GM21447 (cell line): ENCODE data around the gene CCDC134.
"Not testable (repeated sequence)": the region's sequence is repeated elsewhere in the genome, so short reads cannot be mapped to it uniquely, and the experiment has no call there.

Experiments
- ATAC-seq: cut with Tn5 transposase; IDR thresholded peaks from one replicate; pipeline ENCODE4 v1.9.1; 2021; ENCODE audit not compliant: unreplicated experiment

CCDC134 gene

DNA sequence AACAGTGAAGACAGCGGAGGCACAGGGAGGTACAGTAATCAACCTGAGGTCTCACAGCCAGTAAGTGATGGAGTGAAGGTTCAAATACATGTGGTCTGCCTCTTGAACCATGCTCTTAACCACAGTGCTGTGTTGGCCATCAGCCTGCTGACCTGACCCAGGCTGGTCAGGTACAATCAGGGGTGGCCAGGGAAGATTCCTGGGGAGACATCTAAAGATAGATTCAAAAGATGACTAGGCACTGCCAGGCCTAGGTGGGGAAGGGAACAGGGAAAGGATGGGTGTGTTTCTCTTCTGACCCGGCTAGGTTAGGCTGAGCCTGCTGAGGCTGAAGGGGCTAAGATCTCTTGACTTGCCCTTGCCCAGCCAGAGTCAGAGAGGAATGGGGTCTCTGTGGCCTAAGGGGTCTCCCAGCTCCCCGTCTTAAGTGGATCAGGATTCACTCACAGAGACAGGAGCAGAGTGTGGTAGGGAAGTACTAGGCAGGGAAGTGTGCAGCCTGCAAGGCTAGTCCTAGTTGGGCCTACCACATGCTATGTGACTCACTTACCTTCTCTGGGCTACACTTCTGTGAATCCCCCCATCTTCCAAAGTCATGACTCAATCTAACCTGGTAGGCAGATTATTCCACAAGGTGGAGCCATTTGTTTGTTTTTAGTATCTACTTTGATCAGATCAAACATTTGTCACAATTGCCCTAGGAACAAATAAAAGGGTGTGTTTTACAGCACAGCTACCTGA lies 22.0 kb downstream of the CCDC134 start:
- no peak for ATAC-seq

DNA sequence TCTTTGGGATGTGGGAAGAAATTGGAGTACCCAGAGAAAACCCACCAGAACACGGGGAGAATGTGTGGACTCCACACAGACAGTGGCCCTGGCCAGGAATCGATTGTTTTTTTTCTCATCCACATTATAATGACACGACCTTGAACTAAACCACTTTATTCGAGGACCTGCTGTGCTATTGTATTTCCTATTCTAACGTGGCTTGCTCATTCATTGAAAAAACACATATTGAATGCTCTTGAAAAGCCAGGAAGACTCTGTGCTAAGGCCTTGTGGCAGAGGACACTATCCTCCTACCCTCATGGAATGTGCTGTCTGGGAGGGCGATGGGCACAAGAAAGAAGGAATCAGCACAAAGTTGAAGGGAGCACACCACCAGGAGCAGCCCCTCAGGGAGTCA lies 23.3 kb downstream of the CCDC134 start:
- ATAC-seq = no peak

DNA sequence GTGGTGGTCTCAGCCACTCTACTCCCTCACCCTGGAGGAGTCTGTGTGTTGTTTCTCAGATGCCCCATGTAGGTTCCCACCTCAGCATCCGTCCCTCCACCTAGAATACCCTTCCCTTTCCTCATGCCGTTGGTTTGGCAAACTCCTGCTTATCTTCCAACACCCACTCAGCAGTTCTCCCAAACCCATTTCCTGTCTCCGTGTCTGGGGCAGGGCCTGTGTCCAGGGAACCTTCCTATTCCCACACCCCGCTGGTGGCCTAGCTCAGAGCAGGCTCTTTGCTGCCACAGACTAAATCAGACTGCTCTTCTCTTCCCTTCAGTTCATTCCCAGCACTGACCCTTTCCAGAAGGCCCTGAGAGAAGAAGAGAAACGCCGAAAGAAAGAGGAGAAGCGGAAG lies 24.9 kb downstream of the CCDC134 start:
- no peak for ATAC-seq

- no peak for ATAC-seq
These were observed 25.5 kb downstream of the CCDC134 start for GRCh38 chr22:41826021-41826420.

DNA sequence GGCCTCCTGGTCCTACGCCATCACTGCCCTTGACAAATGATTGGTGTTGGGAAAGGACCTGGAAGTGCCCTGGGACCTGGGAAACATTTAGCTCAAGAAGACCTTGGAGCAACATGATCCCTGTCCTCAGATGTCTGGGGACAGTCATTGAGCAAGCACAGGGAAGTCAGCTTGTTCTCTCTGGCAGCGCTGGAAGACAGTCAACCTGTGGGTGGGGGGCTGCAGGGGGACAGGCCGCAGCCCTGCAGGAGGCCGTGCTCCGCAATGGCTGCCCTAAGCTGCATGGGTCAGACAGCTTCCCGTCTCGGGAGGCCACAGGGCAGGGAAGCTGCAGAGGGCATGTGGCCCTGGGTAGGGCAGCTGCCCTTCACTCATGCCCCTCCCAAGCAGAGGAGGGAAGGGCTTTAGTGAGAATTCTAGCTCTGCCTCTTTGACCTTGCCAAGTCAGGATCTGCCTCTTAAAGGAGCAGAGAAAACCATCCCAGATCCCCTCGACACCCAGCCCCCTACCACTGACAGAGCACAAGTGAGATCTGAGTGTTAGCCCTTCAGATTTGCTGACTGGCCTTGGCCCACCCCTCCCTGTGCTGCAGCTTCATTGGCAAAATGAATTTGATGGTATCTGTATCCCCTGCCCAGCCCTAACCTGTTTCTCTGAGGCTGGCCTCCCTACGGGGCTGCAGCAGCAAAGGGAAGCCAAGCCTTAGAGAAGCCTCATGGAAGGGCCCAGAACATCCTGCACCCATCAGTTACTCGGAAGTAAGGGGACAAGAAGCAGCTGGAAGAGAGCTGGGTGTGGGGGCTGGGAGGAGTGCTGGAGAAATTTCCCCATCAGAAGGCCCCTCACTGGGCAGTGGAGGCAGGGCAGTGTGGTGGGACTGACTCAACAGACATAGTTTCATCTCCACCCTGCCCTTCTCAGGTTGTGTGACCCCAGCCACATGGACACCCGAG lies 26.2 kb downstream of the CCDC134 start:
- no peak for ATAC-seq

GRCh38 chr22:41827671-41828070 lies 27.2 kb downstream of the CCDC134 start:
- no peak for ATAC-seq

DNA sequence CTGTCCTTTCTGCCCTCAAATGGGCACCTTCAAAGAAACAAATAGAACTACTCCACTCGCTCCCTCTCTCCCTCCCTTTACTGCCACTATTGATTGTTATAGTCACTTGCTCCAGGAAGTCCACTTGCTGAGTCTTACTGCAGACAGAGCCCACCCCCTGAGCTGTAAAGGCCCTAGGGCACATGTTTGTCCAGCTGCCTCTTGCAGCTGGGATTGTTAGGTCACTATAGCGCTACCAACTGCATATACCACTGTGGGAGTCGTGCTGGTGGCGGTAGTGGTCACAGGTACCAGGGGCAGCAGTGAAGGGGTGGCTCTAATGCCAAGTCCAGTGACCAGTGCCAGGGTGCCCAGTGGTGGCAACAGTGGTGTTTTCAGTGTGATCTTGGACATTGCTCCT lies 28.0 kb downstream of the CCDC134 start:
- no peak for ATAC-seq

DNA sequence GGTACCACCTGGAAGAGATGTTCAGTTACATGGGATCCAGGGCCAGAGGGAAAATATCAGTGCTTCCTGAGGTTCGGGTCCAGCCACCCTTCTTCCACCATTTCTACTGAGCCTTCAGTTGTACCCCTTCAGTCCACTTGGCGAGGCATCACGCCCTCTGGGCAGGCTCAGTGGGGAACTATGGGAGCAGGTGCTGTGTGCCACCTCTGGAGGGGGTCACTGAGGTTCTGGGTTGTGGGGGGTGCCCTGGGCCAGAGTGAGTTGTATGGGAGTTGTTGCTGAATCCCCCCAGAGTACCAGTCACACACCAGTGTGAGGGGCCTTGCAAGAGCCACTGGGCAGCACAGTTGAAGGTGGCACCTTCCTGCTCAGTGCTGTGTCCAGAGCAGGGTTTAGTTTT lies 29.7 kb downstream of the CCDC134 start:
- no peak for ATAC-seq

DNA sequence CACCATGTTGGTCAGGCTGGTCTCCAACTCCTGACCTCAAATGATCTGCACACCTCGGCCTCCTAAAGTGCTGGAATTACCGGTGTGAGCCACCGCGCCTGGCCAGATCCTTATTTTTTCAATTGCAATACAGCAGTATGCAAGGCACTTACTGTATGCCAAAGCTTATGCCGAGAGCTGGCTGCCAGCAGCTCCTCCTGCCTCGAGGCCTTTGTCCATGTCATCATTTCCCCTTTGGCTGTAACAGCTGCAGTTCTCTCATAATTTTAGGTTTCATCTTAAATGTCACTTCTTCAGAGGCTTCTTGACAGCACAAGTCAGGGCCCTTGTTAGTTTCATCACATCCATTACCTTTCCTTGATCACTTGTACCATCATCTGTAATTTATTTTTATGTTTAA lies 30.9 kb downstream of the CCDC134 start:
- ATAC-seq = no peak

DNA sequence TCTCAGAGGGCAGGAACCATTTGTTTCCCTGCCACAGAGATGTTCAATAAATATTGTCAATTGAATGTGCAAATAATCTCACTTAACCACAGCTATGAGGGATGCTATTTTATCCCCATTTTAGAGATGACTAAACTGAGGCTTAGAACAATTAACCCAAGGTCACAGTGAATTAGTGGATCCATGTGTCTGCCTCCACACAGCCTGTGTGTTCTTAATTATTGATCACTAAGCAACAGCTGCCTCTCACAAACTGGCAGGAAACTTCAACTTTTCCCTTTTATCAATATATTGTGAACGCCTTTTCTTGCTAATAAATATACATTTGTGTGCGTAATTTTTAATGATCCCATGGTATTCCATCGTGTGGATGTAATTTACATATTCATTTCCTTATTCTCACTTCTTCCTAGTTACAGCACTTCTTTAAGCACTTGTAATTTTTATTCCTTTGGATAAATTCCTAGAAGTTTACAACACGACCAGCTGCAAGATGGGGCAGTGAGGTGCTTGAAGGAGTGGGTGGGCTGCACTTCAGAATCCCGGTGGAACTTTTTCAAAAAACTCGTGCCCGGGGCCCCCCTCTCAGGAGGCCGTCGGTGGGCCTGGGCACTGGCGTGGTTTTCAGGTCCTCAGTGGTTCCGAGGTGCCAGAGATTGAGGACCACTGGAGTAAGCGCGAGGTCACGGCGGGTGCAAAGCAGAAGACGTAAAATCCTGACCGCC lies 31.5 kb downstream of the CCDC134 start:
- no peak for ATAC-seq

- peak; percentile 87 for ATAC-seq
These were observed 32.3 kb downstream of the CCDC134 start, which contains the start of gene SREBF2 for GRCh38 chr22:41832553-41833368. TSS of gene SREBF2 (plus strand) at chr22:41833105. CDS start at chr22:41833271, 166 bp downstream.

GRCh38 chr22:41833369-41834004 lies 33.0 kb downstream of the CCDC134 start:
- ATAC-seq = no peak

DNA sequence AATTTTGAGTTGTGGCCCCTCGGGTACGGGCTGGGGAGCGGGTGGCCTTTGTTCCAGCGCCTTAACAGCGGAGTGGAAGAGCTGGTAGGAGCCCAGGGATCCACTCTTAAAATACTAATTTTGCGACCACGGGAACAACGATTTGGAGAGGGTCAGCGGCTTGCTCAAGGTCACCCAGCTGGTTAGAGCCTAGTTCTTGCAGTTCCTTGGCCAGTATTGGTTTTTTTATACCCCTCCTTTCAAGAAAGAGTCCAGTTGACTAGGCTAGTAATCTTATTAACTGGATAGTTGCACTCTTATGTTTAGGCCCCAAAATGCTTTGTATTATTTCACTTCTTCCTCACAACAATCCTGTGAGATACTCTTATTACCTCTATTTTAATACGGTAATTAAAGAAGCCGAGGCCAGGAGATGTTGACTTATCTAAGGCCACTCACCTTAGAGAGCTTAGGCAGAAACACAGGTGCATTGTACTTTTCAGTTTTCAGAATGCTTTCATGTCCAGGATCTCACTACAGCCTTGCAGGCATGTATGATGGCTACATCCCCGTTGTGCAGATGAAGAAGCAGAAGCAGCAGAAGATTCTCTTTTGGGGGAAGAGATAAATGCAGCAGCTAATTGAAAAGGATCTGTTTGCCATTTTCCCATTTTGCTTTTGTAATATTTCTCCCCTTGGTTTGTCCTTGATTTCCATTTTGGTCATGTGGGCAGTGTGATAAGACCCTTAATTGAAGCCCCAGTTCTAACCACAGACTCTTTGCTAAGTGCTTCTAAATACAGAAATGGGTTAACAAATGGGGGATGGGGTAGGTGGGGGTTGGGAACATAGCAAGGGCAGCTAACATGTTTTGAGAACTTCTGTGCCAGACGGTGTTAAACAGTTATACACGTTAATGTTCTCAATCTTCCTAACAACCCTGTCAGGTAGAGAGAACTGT lies 33.8 kb downstream of the CCDC134 start:
- no peak for ATAC-seq

GRCh38 chr22:41835462-41835861 lies 35.0 kb downstream of the CCDC134 start:
- not testable (repeated sequence) for ATAC-seq

DNA sequence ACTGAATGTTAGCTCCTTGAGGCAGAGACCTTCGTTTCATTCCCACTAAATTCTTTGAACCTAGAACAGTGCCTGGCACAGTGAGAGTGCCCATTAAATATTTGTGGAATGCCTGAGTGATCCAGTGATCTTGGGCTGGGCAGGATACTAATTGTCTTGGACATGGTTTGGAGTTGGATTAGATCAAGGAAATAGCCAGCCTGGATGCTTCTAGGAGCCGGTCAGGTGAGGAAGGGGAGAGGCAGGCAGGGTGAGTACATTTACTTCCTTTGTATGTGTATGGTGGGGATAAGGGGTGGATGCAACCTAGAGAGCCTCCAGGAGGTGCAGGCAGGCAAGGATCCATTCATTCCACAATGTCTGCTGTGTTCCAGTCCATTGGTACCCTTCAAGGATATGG lies 36.1 kb downstream of the CCDC134 start:
- ATAC-seq = no peak

- ATAC-seq = no peak
These were observed 38.6 kb downstream of the CCDC134 start for GRCh38 chr22:41838842-41839618.

DNA sequence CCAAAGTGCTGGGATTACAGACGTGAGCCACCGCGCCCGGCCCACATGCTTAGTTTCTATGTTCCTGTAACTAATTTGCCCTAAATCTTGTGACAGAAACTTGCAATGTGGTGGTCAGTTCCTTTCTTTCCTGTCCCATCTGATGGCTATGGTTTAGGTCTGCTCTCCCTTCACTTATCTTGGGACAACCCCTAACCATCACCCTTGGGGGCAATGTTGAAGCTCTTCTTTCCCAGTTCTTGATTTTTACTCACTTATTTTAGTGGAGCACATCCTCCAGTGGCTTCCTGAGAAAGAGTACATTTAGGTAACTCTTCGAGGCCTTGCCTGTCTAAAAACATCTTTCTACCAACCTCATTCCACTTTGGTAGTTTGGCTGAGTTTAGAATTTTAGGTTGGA lies 39.7 kb downstream of the CCDC134 start:
- no peak for ATAC-seq

DNA sequence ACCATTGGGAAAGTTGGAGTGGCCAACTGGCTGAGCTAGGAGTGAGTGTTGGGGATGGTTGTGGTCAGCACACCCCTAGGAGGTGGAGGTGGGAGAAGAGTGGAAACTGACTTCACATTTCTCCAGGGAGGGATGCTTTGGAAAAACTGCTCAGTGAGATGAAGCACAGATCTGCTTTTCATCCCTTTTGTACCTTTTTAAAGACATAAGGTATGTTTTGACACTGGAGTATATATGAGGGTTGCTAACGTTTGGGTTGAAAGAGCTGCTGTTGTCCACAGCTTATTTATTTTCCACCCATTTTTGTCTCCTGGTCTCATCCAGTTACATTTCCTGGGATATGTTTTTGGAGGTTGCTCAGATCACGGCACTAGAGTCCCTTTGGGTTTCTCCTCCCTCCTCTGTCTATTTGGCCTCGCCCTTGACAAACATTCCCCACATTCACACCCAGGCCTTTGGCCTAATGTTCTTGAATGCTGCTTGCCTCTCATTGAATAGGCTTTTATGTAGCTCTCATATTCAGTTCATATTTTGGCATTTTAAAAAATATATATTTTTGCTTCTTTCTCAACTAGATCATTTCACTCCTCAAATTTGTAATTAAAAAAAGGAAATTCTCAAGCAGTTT lies 40.7 kb downstream of the CCDC134 start:
- ATAC-seq = no peak
